HG03520 (cell line): ENCODE results near the gene METTL24.

Source experiments
- ATAC-seq: cut with Tn5 transposase; IDR thresholded peaks from one replicate; pipeline ENCODE4 v1.9.1; 2021; ENCODE audit warnings: mild to moderate bottlenecking, moderate library complexity; ENCODE audit not compliant: unreplicated experiment

Gene METTL24

GRCh38 chr6:110201151-110201884 lies 156.8 kb downstream of the METTL24 start:
- ATAC-seq = no peak

GRCh38 chr6:110198561-110198960 lies 159.6 kb downstream of the METTL24 start:
- no peak for ATAC-seq

GRCh38 chr6:110196874-110197273 lies 161.3 kb downstream of the METTL24 start:
- no peak for ATAC-seq

- ATAC-seq = no peak
Observed at GRCh38 chr6:110195639-110196038, 162.5 kb downstream of the METTL24 start.
